IMR-90 (cell line): ENCODE data around the gene CHRD. TPM values are rescaled to one million over a fixed set of nuclear protein-coding genes. Genes with fewer than 3 reads are reported as not detected.

Experiments
- ATAC-seq: fragments of 200-7000 bp; cut with Tn5 transposase; 2 replicates; pipeline ENCODE4 v1.9.1; 2020; ENCODE audit warnings: low read depth, mild to moderate bottlenecking, moderate library complexity
- BruUV-seq: library from RNA; stranded (reverse); fragments of 400-500 nt; replicated peaks from 2 replicates; lab custom pipeline; 2021; lab: Mats Ljungman, UMichigan
- CTCF ChIA-PET: fragments of 300-600 bp; formaldehyde crosslinking; extraction: SDS; loops from one replicate; lab custom pipeline; 2021; ENCODE audit warnings: antibody characterized with exemption; lab: Yijun Ruan, JAX
- POLR2A ChIA-PET: fragments of 300-600 bp; sonication (Branson Sonifier 250); formaldehyde crosslinking; loops from one replicate; lab custom pipeline; 2022; ENCODE audit warnings: antibody characterized with exemption; ENCODE audit not compliant: unreplicated experiment; lab: Charles Lee
- DNase-seq: peaks from one replicate; pipeline ENCODE4 v3.0.0; 2013
- H2AFZ ChIP-seq: replicated peaks from 2 replicates; pipeline ENCODE3; 2013; ENCODE audit warnings: low read length, mild to moderate bottlenecking; ENCODE audit not compliant: poor library complexity
- H2AK5ac ChIP-seq: 2 replicates; pipeline ENCODE4 v1.6.1; 2013; ENCODE audit warnings: low read depth, low read length, inconsistent platforms
- H2AK9ac ChIP-seq: replicated peaks from 2 replicates; pipeline ENCODE3; 2013; ENCODE audit warnings: mild to moderate bottlenecking, low read depth, low read length, moderate library complexity; ENCODE audit not compliant: poor library complexity
- H2BK120ac ChIP-seq: 2 replicates; pipeline ENCODE4 v1.6.1; 2013; ENCODE audit warnings: low read depth, low read length, inconsistent platforms
- H2BK15ac ChIP-seq: 3 replicates; pipeline ENCODE4 v1.6.1; 2013; ENCODE audit warnings: low read depth, low read length, inconsistent platforms
- H2BK20ac ChIP-seq: 2 replicates; pipeline ENCODE4 v1.6.1; 2013; ENCODE audit warnings: low read depth, mild to moderate bottlenecking, inconsistent platforms, low read length, moderate library complexity
- H2BK5ac ChIP-seq: 2 replicates; pipeline ENCODE4 v1.6.1; 2013; ENCODE audit warnings: mild to moderate bottlenecking, low read depth, low read length, inconsistent platforms; ENCODE audit not compliant: poor library complexity, severe bottlenecking
- H3K14ac ChIP-seq: replicated peaks from 2 replicates; pipeline ENCODE4 v1.6.1; 2013; ENCODE audit warnings: low read depth, low read length, inconsistent platforms
- H3K18ac ChIP-seq: 2 replicates; pipeline ENCODE4 v1.6.1; 2013; ENCODE audit warnings: low read depth, low read length, control low read depth
- H3K23ac ChIP-seq: 2 replicates; pipeline ENCODE4 v1.6.1; 2013; ENCODE audit warnings: low read depth, low read length, inconsistent platforms
- H3K27ac ChIP-seq: 2 replicates; pipeline ENCODE4 v1.5.1; 2013; ENCODE audit warnings: mild to moderate bottlenecking, control low read depth, low read length; ENCODE audit not compliant: insufficient read depth
- H3K27me3 ChIP-seq: 2 replicates; pipeline ENCODE4 v1.6.1; 2013; ENCODE audit warnings: low read length; ENCODE audit not compliant: control insufficient read depth, insufficient read depth
- H3K36me3 ChIP-seq: 2 replicates; pipeline ENCODE4 v1.6.1; 2013; ENCODE audit warnings: low read length, mixed read lengths; ENCODE audit not compliant: control insufficient read depth, insufficient read depth
- H3K4ac ChIP-seq: 2 replicates; pipeline ENCODE4 v1.6.1; 2013; ENCODE audit warnings: low read depth, low read length, inconsistent platforms
- H3K4me1 ChIP-seq: 2 replicates; pipeline ENCODE4 v1.6.1; 2013; ENCODE audit warnings: low read length, mixed read lengths; ENCODE audit not compliant: control insufficient read depth, insufficient read depth
- H3K4me2 ChIP-seq: 2 replicates; pipeline ENCODE4 v1.6.1; 2013; ENCODE audit warnings: low read depth, mild to moderate bottlenecking, control low read depth, low read length, moderate library complexity
- H3K4me3 ChIP-seq: 2 replicates; pipeline ENCODE4 v1.5.1; 2013; ENCODE audit warnings: low read depth, mild to moderate bottlenecking, control low read depth, low read length, moderate library complexity; ENCODE audit not compliant: insufficient read depth
- H3K56ac ChIP-seq: 2 replicates; pipeline ENCODE4 v1.6.1; 2013; ENCODE audit warnings: low read length, inconsistent platforms; ENCODE audit not compliant: insufficient read depth; ENCODE audit errors: extremely low read depth
- H3K79me1 ChIP-seq, 2 experiments: 2 replicates each; pipeline ENCODE4 v1.6.1; 2013; ENCODE audit warnings: low read length in 2 of 2, inconsistent platforms in 1 of 2, low read depth in 1 of 2
- H3K9ac ChIP-seq: 2 replicates; pipeline ENCODE4 v1.6.1; 2013; ENCODE audit warnings: low read depth, low read length, control low read depth
- H3K9me1 ChIP-seq: 2 replicates; pipeline ENCODE4 v1.6.1; 2013; ENCODE audit warnings: low read length, inconsistent platforms; ENCODE audit not compliant: insufficient read depth
- H3K9me3 ChIP-seq: 2 replicates; pipeline ENCODE4 v1.6.1; 2013; ENCODE audit warnings: low read length; ENCODE audit not compliant: control insufficient read depth, insufficient read depth
- H4K20me1 ChIP-seq: 2 replicates; pipeline ENCODE4 v1.6.1; 2013; ENCODE audit warnings: low read length, inconsistent platforms; ENCODE audit not compliant: insufficient read depth
- H4K5ac ChIP-seq: 2 replicates; pipeline ENCODE4 v1.6.1; 2013; ENCODE audit warnings: mild to moderate bottlenecking, low read depth, low read length, control low read depth
- H4K8ac ChIP-seq, 2 experiments: 2 replicates each; pipeline ENCODE4 v1.6.1; 2013; ENCODE audit warnings: low read depth in 2 of 2, low read length in 2 of 2, control low read depth in 1 of 2, inconsistent platforms in 1 of 2
- H4K91ac ChIP-seq: 2 replicates; pipeline ENCODE4 v1.6.1; 2013; ENCODE audit warnings: low read depth, low read length, inconsistent platforms; ENCODE audit not compliant: insufficient read depth
- BHLHE40 ChIP-seq: fragments of 150-350 bp; IDR thresholded peaks from 2 replicates; pipeline ENCODE4 v1.6.1; 2016; ENCODE audit warnings: mild to moderate bottlenecking, low read depth, low read length
- CEBPB ChIP-seq: IDR thresholded peaks from 2 replicates; pipeline ENCODE4 v1.6.1; 2012; ENCODE audit warnings: low read depth, low read length, improper control_type of control experiment
- CHD1 ChIP-seq: IDR thresholded peaks from 2 replicates; pipeline ENCODE4 v1.6.1; 2012; ENCODE audit warnings: low read depth, low read length, improper control_type of control experiment
- CTCF ChIP-seq: conservative IDR thresholded peaks from 2 replicates; pipeline ENCODE4 v1.5.1; 2012; ENCODE audit warnings: mild to moderate bottlenecking, low read depth, low read length, improper control_type of control experiment
- ELK1 ChIP-seq: fragments of 150-350 bp; IDR thresholded peaks from 2 replicates; pipeline ENCODE4 v1.6.1; 2016; ENCODE audit warnings: low read depth, mild to moderate bottlenecking, low read length, moderate library complexity, borderline replicate concordance
- FOS ChIP-seq: fragments of 150-350 bp; IDR thresholded peaks from 2 replicates; pipeline ENCODE4 v1.6.1; 2016; ENCODE audit warnings: low read depth, low read length
- MAFK ChIP-seq: IDR thresholded peaks from 2 replicates; pipeline ENCODE4 v1.6.1; 2012; ENCODE audit warnings: low read depth, low read length, improper control_type of control experiment
- MAZ ChIP-seq: IDR thresholded peaks from 2 replicates; pipeline ENCODE4 v1.6.1; 2012; ENCODE audit warnings: low read depth, mild to moderate bottlenecking, low read length, improper control_type of control experiment, moderate library complexity, borderline replicate concordance
- MXI1 ChIP-seq: IDR thresholded peaks from 2 replicates; pipeline ENCODE4 v1.6.1; 2012; ENCODE audit warnings: low read depth, mild to moderate bottlenecking, low read length, moderate library complexity, borderline replicate concordance
- NFE2L2 ChIP-seq: fragments of 150-350 bp; IDR thresholded peaks from 2 replicates; pipeline ENCODE4 v1.6.1; 2016; ENCODE audit warnings: low read depth, mild to moderate bottlenecking, low read length
- POLR2A ChIP-seq: IDR thresholded peaks from 2 replicates; pipeline ENCODE4 v1.6.1; 2012; ENCODE audit warnings: mild to moderate bottlenecking, low read depth, low read length
- RAD21 ChIP-seq: IDR thresholded peaks from 2 replicates; pipeline ENCODE4 v1.6.1; 2012; ENCODE audit warnings: low read length, improper control_type of control experiment
- RCOR1 ChIP-seq: IDR thresholded peaks from 2 replicates; pipeline ENCODE4 v1.6.1; 2012; ENCODE audit warnings: mild to moderate bottlenecking, low read length, improper control_type of control experiment; ENCODE audit not compliant: insufficient replicate concordance
- RFX5 ChIP-seq: IDR thresholded peaks from 2 replicates; pipeline ENCODE4 v1.8.0; 2012; ENCODE audit warnings: low read depth, mild to moderate bottlenecking, low read length, moderate library complexity
- SMC3 ChIP-seq: fragments of 150-350 bp; IDR thresholded peaks from 2 replicates; pipeline ENCODE4 v1.6.1; 2016; ENCODE audit warnings: low read depth, mild to moderate bottlenecking, antibody characterized with exemption, low read length, moderate library complexity
- USF2 ChIP-seq: fragments of 150-350 bp; IDR thresholded peaks from 2 replicates; pipeline ENCODE4 v1.6.1; 2017; ENCODE audit warnings: mild to moderate bottlenecking, antibody characterized with exemption, low read length, low read depth
- WGBS, 2 experiments: methylation state at CpG; one replicate each; pipeline versions ENCODE4 v1.1.5 to v1.1.7; 2013; ENCODE audit warnings: missing lambda C conversion rate in 2 of 2; ENCODE audit not compliant: insufficient read length in 1 of 2; ENCODE audit errors: extremely low coverage in 2 of 2; 5-methylcytosine and 5-hydroxymethylcytosine counted together
- dilution Hi-C: fragments of 300-500 bp; cut with HindIII; formaldehyde crosslinking; loops from one replicate; pipeline ENCODE4 v1.14.3; 2018; ENCODE audit warnings: low sequenced_read_pairs; ENCODE audit not compliant: unreplicated experiment
- in situ Hi-C: fragments of 300-500 bp; cut with MboI; formaldehyde crosslinking; loops from 3 replicates; pipeline ENCODE4 v1.14.3; 2019; ENCODE audit warnings: low sequenced_read_pairs, inconsistent platforms, mixed read lengths
- intact Hi-C: fragments of 100-400 bp; cut with micrococcal nuclease; formaldehyde crosslinking; loops from 2 replicates; pipeline ENCODE4 v1.10.0; 2022
- polyA plus RNA-seq, 3 experiments: library from polyadenylated mRNA; depleted of rRNA; stranded (reverse); fragments of >200 nt; gene quantifications; 2 replicates each; pipeline ENCODE4 v1.2.3, GENCODE V29; 2012; ENCODE audit warnings: low replicate concordance in 1 of 3
- total RNA-seq: library from RNA; depleted of rRNA; stranded (reverse); fragments of >200 nt; gene quantifications from 2 replicates; pipeline ENCODE4 v1.2.3, GENCODE V29; 2012

The CHRD gene
- total and polyA plus RNA-seq, 2 of the 4 experiments (the other 2 are of a cell fraction) = under 0.01 to 0.09 TPM

GRCh38 chr3:184426691-184427141 is 46.9 kb downstream of the CHRD start:
- no peak for TF ChIP-seq SMC3
- no peak for TF ChIP-seq CEBPB
- no peak for TF ChIP-seq BHLHE40
- no peak for TF ChIP-seq CTCF
- no peak for TF ChIP-seq MXI1
- TF ChIP-seq MAFK = no peak
- no peak for TF ChIP-seq ELK1
- TF ChIP-seq RFX5 = no peak
- TF ChIP-seq MAZ = no peak
- no peak for TF ChIP-seq RAD21
- TF ChIP-seq POLR2A = no peak
- TF ChIP-seq NFE2L2 = no peak
- TF ChIP-seq RCOR1 = no peak
- no peak for TF ChIP-seq FOS
- no peak for TF ChIP-seq USF2
- TF ChIP-seq CHD1 = no peak
- ATAC-seq = no peak

More at GRCh38 chr3:184426691-184427141, 46.9 kb downstream of the CHRD start:
- H3K27me3 ChIP-seq = peaks cover 20% of the 10 kb centered on the region
- no peak overlapping the region for H2BK5ac ChIP-seq
- no peak for DNase-seq
- no peaks in the 10 kb centered on the region for H3K36me3 ChIP-seq
- no peak overlapping the region for H2BK120ac ChIP-seq
- no peaks in the 10 kb centered on the region for H4K20me1 ChIP-seq
- H3K4ac ChIP-seq = no peak overlapping the region
- no peak overlapping the region for H3K9ac ChIP-seq
- H3K27ac ChIP-seq = no peak overlapping the region
- H3K4me2 ChIP-seq = no peak overlapping the region
- 75% methylated on average over 4 of the region's 12 CpGs; no CpG with 5 or more reads in 1 of the 2 experiments for WGBS, 2 experiments
- no TSS peak for BruUV-seq
- ChIA-PET POLR2A (no interaction called here), CTCF (no interaction called here)
- no peak overlapping the region for H3K4me3 ChIP-seq
- in situ Hi-C loops (loop anchor here (10.0 kb wide), 1 partner anchor 88 kb away; no protein-coding TSS in a partner anchor), dilution Hi-C loops (no loop called here), intact Hi-C loops (no loop called here)
- H2AK5ac ChIP-seq = no peak overlapping the region
- H2AFZ ChIP-seq = no peak overlapping the region
- H3K23ac ChIP-seq = no peak overlapping the region
- no peaks in the 10 kb centered on the region for H3K9me1 ChIP-seq
- H3K18ac ChIP-seq = no peak overlapping the region
- peaks cover 2% of the 10 kb centered on the region for H3K9me3 ChIP-seq
- H4K8ac ChIP-seq = no peak overlapping the region
- no peak overlapping the region for H2AK9ac ChIP-seq
- no peak overlapping the region for H4K5ac ChIP-seq
- no peak overlapping the region for H3K14ac ChIP-seq
- H2BK15ac ChIP-seq = no peak overlapping the region
- no peak overlapping the region for H2BK20ac ChIP-seq
- H3K79me1 ChIP-seq = no peaks in the 10 kb centered on the region
- no peak overlapping the region for H4K91ac ChIP-seq
- H3K4me1 ChIP-seq = no peaks in the 10 kb centered on the region
- H3K56ac ChIP-seq = no peak overlapping the region
